Fibroblast of the aortic adventitia (primary cell): ENCODE measurements around the gene ZNF793. TPM values are rescaled to one million over a fixed set of nuclear protein-coding genes. Genes with fewer than 3 reads are reported as not detected.

Experiments
- DNase-seq: peaks from one replicate; pipeline ENCODE4 v3.0.0-alpha.2; 2010; ENCODE audit warnings: low read depth
- H3K4me3 ChIP-seq: 2 replicates; pipeline ENCODE4 v1.5.1; 2011; ENCODE audit warnings: low read depth, mild to moderate bottlenecking, control low read depth, low read length, moderate library complexity
- CTCF ChIP-seq: IDR thresholded peaks from 2 replicates; pipeline ENCODE4 v1.5.1; 2011; ENCODE audit warnings: mild to moderate bottlenecking, low read length, control low read depth, inconsistent platforms; ENCODE audit not compliant: insufficient read depth
- total RNA-seq: library from RNA; depleted of rRNA; stranded (reverse); fragments of >200 nt; gene quantifications from 2 replicates; pipeline ENCODE4 v1.2.3, GENCODE V29; 2012; ENCODE audit warnings: low replicate concordance

The ZNF793 gene
- 0.27 and 2.9 TPM in 2 replicates for total RNA-seq

- peak; percentile 41 for DNase-seq
- peak within 1 kb of the TSS; percentile 58 for H3K4me3 ChIP-seq
- TF ChIP-seq CTCF = no peak
These were observed at the start of gene ZNF793 for GRCh38 chr19:37506387-37507166. TSS of gene ZNF793 (plus strand) at chr19:37506939. CDS start at chr19:37523440, 16,501 bp downstream.

GRCh38 chr19:37466277-37466797 lies 40.4 kb upstream of the ZNF793 start:
- H3K4me3 ChIP-seq = peak overlapping the region; percentile 88
- TF ChIP-seq CTCF = no peak
- DNase-seq = no peak

GRCh38 chr19:37466798-37467607 lies 39.7 kb upstream of the ZNF793 start, which contains the start of gene ZNF569:
TSS of gene ZNF569 (minus strand) at chr19:37467444. CDS start at chr19:37444921, 22,523 bp downstream.
- peak within 1 kb of the TSS; percentile 88 for H3K4me3 ChIP-seq
- DNase-seq = peak; percentile 95
- no peak for TF ChIP-seq CTCF

DNA sequence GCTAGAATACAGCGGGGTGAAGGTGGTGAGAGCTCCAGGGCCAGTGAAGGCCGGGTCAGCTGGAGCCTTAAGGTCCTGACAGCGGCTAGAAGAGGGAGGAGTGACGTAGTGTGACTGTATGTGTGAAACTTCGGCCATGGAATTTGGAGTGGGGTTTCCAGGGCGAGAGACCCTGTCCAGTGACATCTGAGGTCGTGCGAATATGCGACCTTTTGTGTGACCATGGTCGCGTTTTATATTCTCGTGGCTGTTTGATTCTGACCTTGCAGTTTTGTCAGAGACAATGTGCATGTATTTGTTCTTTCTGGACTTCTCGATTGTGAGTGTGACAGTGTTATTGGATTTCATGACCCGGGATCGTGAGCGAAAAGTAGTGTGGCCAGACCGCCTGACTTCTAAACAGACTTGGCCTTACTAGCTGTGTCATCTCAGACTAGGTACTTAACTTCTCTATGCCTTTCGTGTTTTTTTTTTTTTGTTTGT lies 39.1 kb upstream of the ZNF793 start:
- peak overlapping the region; percentile 88 for H3K4me3 ChIP-seq
- no peak for TF ChIP-seq CTCF
- DNase-seq = peak; percentile 7

DNA sequence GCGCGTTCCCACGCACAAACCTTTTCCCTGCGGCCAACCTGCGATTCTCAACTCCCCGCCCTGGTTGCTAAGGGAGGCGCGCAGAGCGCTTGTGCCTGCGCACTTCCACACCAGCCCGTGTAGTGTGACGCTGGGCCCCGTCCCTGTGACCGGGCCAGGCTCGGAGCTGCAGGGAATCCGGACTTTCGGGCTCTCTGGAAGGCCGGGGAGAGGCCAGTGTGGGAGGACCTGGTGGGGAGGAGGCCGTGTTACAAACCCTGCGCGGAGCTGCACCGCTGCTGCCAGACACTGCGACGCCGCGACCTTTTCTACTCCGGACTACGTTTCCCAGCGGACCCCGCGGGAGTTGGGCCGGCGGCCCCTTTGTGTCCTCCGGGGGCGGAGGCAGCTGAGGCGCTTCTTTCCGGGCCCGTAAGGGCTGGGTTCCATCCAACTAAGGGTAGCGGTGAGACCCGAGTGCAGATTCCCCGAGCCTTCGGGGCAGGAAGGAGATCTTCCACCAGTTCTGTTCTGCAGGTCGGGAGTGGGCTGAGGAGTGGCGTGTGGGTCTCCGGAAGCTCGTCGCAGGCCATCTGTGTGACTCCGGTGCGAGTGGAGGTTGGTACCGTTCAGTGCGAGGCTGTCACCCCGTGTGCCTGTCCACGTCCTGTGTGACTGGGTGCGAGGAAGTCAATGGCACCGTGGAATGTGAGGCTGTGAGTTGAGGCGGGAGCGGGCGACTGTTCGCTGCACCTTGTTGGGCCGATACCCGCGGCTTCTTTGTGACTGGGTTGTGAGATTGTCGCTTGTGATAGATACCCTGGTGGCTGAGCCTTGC lies 37.6 kb upstream of the ZNF793 start, which contains the start of gene ZNF570:
ZNF570 (plus strand) TSS at position 396 of the 817 bp plus-strand sequence. CDS start 999 bp downstream, outside the sequence.
- H3K4me3 ChIP-seq = peak within 1 kb of the TSS; percentile 70
- DNase-seq = peak; percentile 77
- TF ChIP-seq CTCF = no peak

DNA sequence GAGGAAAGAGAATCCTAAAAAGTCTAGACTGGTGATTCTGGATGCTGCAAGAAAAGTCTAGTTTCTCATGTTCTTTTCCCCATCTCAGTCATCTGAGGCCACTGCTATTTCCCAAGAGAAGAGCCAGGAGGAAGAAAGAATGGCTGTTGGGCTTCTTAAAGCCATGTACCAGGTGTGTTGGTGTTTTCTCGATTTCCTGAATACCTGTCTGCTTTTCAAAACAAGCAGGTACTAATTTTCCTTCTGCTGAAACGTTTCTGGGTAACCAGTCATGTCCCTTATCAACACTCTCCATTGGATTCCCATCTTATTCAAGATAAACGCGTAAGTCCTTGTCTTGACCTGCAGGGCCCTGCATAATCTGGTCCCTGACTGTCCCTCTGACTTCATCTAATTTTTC lies 36.5 kb upstream of the ZNF793 start:
- no peak for DNase-seq
- H3K4me3 ChIP-seq = peak overlapping the region; percentile 70
- no peak for TF ChIP-seq CTCF
